ENCODE measurements around the gene BRINP2.
A peak's percentile ranks its signal among the peaks of the same experiment; 100 is the strongest.

BRINP2 gene

GRCh38 chr1:177170756-177171535 is at the start of gene BRINP2:
TSS of gene BRINP2 (plus strand) at chr1:177170958. CDS start at chr1:177229877, 58,919 bp downstream.
- WGBS (ENCODE audit: insufficient coverage, insufficient read length): no CpG with 5 or more reads among the region's 49 CpGs
- Histone ChIP-seq H3K27ac (ENCODE audit: low read length) (no peak within 1 kb of the TSS), H3K4me3 (ENCODE audit: low read length) (peak within 1 kb of the TSS; percentile 67; the same call in 1 of the 2 replicates), H3K4me1 (ENCODE audit: control insufficient read depth, insufficient read depth, low read length) (peaks cover 3% of the 10 kb centered on the region; the same call in 1 of the 2 replicates), H3K9me3 (ENCODE audit: control insufficient read depth, insufficient read depth, low read length) (no peaks in the 10 kb centered on the region), H3K27me3 (ENCODE audit: control insufficient read depth, insufficient read depth, low read length) (peaks cover 28% of the 10 kb centered on the region), H3K36me3 (ENCODE audit: control insufficient read depth, insufficient read depth, low read length) (no peaks in the 10 kb centered on the region)
- no peak for DNase-seq (ENCODE audit: low read depth, low spot score)

- H3K27ac ChIP-seq (ENCODE audit: low read length): no peak overlapping the region
- no peak for DNase-seq (ENCODE audit: low read depth, low spot score)
- H3K4me3 ChIP-seq (ENCODE audit: low read length): no peak overlapping the region
Observed at GRCh38 chr1:177122461-177123251, 48.1 kb upstream of the BRINP2 start.

GRCh38 chr1:177124577-177125278 is 46.0 kb upstream of the BRINP2 start:
- no peak overlapping the region for H3K4me3 ChIP-seq (ENCODE audit: low read length)
- H3K4me1 ChIP-seq (ENCODE audit: control insufficient read depth, insufficient read depth, low read length): no peaks in the 10 kb centered on the region
- WGBS (ENCODE audit: insufficient coverage, insufficient read length): 100% methylated on average over 1 of the region's 4 CpGs
- no peaks in the 10 kb centered on the region for H3K27me3 ChIP-seq (ENCODE audit: control insufficient read depth, insufficient read depth, low read length)
- no peak overlapping the region for H3K27ac ChIP-seq (ENCODE audit: low read length)
- no peak for DNase-seq (ENCODE audit: low read depth, low spot score)
- H3K36me3 ChIP-seq (ENCODE audit: control insufficient read depth, insufficient read depth, low read length): no peaks in the 10 kb centered on the region
- no peaks in the 10 kb centered on the region for H3K9me3 ChIP-seq (ENCODE audit: control insufficient read depth, insufficient read depth, low read length)

More at GRCh38 chr1:177122461-177123251, 48.1 kb upstream of the BRINP2 start:
- Histone ChIP-seq H3K4me1 (ENCODE audit: control insufficient read depth, insufficient read depth, low read length) (no peaks in the 10 kb centered on the region), H3K36me3 (ENCODE audit: control insufficient read depth, insufficient read depth, low read length) (no peaks in the 10 kb centered on the region), H3K27me3 (ENCODE audit: control insufficient read depth, insufficient read depth, low read length) (no peaks in the 10 kb centered on the region), H3K9me3 (ENCODE audit: control insufficient read depth, insufficient read depth, low read length) (no peaks in the 10 kb centered on the region)
- no CpG with 5 or more reads among the region's 12 CpGs for WGBS (ENCODE audit: insufficient coverage, insufficient read length)

DNA sequence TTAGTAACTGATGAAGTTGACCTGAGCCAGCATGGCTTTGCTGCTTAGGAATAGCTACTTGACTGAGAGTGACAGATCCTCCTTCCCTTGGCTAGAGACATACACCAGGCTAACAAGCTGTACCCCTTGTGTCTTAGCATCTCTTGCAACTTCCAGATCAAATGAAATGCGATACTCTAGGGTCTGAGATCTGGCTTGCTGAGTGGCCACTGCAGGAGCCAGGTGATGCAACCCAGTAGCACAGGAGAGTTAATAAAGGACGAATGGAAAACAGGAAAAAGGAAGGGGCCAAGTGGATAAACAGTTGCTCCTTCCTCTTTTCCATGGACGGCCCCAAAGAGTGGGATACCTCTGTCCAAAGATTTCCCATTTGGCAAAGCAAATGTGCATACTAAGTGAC is 44.5 kb upstream of the BRINP2 start:
- no peaks in the 10 kb centered on the region for H3K9me3 ChIP-seq (ENCODE audit: control insufficient read depth, insufficient read depth, low read length)
- no CpG with 5 or more reads among the region's 3 CpGs for WGBS (ENCODE audit: insufficient coverage, insufficient read length)
- no peak for DNase-seq (ENCODE audit: low read depth, low spot score)
- no peaks in the 10 kb centered on the region for H3K36me3 ChIP-seq (ENCODE audit: control insufficient read depth, insufficient read depth, low read length)
- no peak overlapping the region for H3K27ac ChIP-seq (ENCODE audit: low read length)
- no peak overlapping the region for H3K4me3 ChIP-seq (ENCODE audit: low read length)
- H3K4me1 ChIP-seq (ENCODE audit: control insufficient read depth, insufficient read depth, low read length): no peaks in the 10 kb centered on the region
- H3K27me3 ChIP-seq (ENCODE audit: control insufficient read depth, insufficient read depth, low read length): no peaks in the 10 kb centered on the region

DNA sequence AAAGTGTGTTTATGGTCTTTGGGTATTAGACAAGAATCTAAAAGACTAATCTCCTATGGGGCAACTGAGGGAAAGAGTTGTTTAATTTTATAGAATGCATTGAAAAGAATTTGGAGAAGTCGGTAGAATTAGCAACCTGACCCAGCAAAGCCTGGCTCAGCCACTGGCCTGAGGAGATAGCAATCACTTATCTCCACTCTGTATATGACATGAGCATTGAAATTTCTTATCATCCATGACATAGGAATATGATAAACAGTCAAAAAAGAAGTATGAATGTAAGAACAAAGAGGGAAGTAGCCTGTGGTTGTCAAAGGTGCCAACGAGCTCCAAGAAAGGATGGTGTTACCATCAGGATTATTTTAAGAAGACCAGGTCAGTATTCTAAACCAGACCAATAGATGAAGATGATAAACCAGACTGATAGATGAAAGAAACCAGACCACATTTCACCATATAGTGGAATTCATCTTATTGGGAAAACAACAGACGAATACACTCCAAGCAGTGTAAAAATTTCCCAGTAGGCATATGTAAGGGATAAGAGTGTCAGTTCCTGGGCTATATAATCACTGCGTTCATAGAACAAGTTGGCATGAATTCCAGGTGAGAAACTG is 42.0 kb upstream of the BRINP2 start:
- H3K9me3 ChIP-seq (ENCODE audit: control insufficient read depth, insufficient read depth, low read length): no peaks in the 10 kb centered on the region
- WGBS (ENCODE audit: insufficient coverage, insufficient read length): no CpG with 5 or more reads among the region's 4 CpGs
- H3K4me1 ChIP-seq (ENCODE audit: control insufficient read depth, insufficient read depth, low read length): no peaks in the 10 kb centered on the region

GRCh38 chr1:177130451-177130945 is 40.3 kb upstream of the BRINP2 start:
- Histone ChIP-seq H3K36me3 (ENCODE audit: control insufficient read depth, insufficient read depth, low read length) (no peaks in the 10 kb centered on the region), H3K4me3 (ENCODE audit: low read length) (no peak overlapping the region), H3K27ac (ENCODE audit: low read length) (no peak overlapping the region), H3K9me3 (ENCODE audit: control insufficient read depth, insufficient read depth, low read length) (no peaks in the 10 kb centered on the region), H3K27me3 (ENCODE audit: control insufficient read depth, insufficient read depth, low read length) (no peaks in the 10 kb centered on the region), H3K4me1 (ENCODE audit: control insufficient read depth, insufficient read depth, low read length) (no peaks in the 10 kb centered on the region)
- DNase-seq (ENCODE audit: low read depth, low spot score): no peak
- WGBS (ENCODE audit: insufficient coverage, insufficient read length): no CpG with 5 or more reads among the region's 5 CpGs

More for the DNA sequence above, 42.0 kb upstream of the BRINP2 start:
- H3K4me3 ChIP-seq (ENCODE audit: low read length): no peak overlapping the region
- no peak overlapping the region for H3K27ac ChIP-seq (ENCODE audit: low read length)
- no peaks in the 10 kb centered on the region for H3K36me3 ChIP-seq (ENCODE audit: control insufficient read depth, insufficient read depth, low read length)
- no peak for DNase-seq (ENCODE audit: low read depth, low spot score)
- H3K27me3 ChIP-seq (ENCODE audit: control insufficient read depth, insufficient read depth, low read length): no peaks in the 10 kb centered on the region

DNA sequence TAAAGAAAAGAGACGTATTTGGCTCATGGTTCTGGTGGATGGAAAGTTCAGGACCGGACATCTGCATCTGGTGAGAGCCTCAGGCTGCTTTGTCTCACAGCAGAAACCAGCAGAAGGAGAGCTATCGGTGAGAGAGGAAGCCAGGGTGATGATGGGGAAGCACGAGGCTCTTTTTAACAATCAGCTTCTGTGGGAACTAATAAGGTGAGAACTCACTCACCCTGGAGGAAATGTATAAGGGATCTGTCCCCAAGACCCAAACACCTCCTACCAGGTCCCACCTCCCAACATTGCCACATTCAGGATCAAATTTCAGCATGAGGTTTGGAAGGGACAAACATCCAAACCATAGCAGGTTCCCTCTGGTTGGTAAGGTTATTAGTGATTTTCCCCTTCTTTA is 39.0 kb upstream of the BRINP2 start:
- Histone ChIP-seq H3K36me3 (ENCODE audit: control insufficient read depth, insufficient read depth, low read length) (no peaks in the 10 kb centered on the region), H3K27ac (ENCODE audit: low read length) (no peak overlapping the region), H3K4me1 (ENCODE audit: control insufficient read depth, insufficient read depth, low read length) (no peaks in the 10 kb centered on the region), H3K4me3 (ENCODE audit: low read length) (no peak overlapping the region), H3K27me3 (ENCODE audit: control insufficient read depth, insufficient read depth, low read length) (no peaks in the 10 kb centered on the region), H3K9me3 (ENCODE audit: control insufficient read depth, insufficient read depth, low read length) (no peaks in the 10 kb centered on the region)
- no CpG with 5 or more reads among the region's 4 CpGs for WGBS (ENCODE audit: insufficient coverage, insufficient read length)
- no peak for DNase-seq (ENCODE audit: low read depth, low spot score)

DNA sequence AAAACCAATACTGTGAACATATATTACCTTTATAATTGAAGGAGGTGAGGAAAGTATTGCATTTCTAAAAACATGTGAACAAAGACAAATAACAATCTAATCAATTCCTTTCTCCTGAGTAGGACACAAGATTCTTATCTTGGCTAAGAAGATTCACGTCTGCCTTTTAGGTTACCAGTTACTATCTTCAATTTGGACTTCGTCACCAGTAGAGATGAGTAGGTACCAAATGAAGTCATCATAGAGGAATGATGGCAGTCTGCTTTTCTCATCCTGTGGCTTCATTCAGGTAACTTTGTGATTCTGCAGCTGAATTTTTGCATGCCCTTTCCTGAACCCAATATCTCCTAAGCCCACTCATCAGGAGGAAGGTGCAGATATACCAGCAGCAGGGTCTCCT is 38.6 kb upstream of the BRINP2 start:
- Histone ChIP-seq H3K4me1 (ENCODE audit: control insufficient read depth, insufficient read depth, low read length) (no peaks in the 10 kb centered on the region), H3K27ac (ENCODE audit: low read length) (no peak overlapping the region), H3K9me3 (ENCODE audit: control insufficient read depth, insufficient read depth, low read length) (no peaks in the 10 kb centered on the region), H3K27me3 (ENCODE audit: control insufficient read depth, insufficient read depth, low read length) (no peaks in the 10 kb centered on the region), H3K4me3 (ENCODE audit: low read length) (no peak overlapping the region), H3K36me3 (ENCODE audit: control insufficient read depth, insufficient read depth, low read length) (no peaks in the 10 kb centered on the region)
- DNase-seq (ENCODE audit: low read depth, low spot score): no peak
- WGBS (ENCODE audit: insufficient coverage, insufficient read length): no CpG with 5 or more reads among the region's 2 CpGs

GRCh38 chr1:177133977-177134538 is 36.7 kb upstream of the BRINP2 start:
- Histone ChIP-seq H3K27ac (ENCODE audit: low read length) (no peak overlapping the region), H3K4me1 (ENCODE audit: control insufficient read depth, insufficient read depth, low read length) (no peaks in the 10 kb centered on the region), H3K4me3 (ENCODE audit: low read length) (no peak overlapping the region), H3K9me3 (ENCODE audit: control insufficient read depth, insufficient read depth, low read length) (no peaks in the 10 kb centered on the region), H3K36me3 (ENCODE audit: control insufficient read depth, insufficient read depth, low read length) (no peaks in the 10 kb centered on the region), H3K27me3 (ENCODE audit: control insufficient read depth, insufficient read depth, low read length) (no peaks in the 10 kb centered on the region)
- WGBS (ENCODE audit: insufficient coverage, insufficient read length): no CpG with 5 or more reads among the region's 4 CpGs
- no peak for DNase-seq (ENCODE audit: low read depth, low spot score)

All from iPS DF 6.9 (cell line).